GM21717 (cell line): ENCODE results near the gene CLNK.

Experiments used
- ATAC-seq: cut with Tn5 transposase; IDR thresholded peaks from one replicate; pipeline ENCODE4 v1.9.1; 2021; ENCODE audit warnings: mild to moderate bottlenecking, moderate library complexity; ENCODE audit not compliant: unreplicated experiment

The CLNK gene

GRCh38 chr4:10664408-10664807 is 20.2 kb downstream of the CLNK start:
- no peak for ATAC-seq

GRCh38 chr4:10662937-10663336 is 21.6 kb downstream of the CLNK start:
- no peak for ATAC-seq

- no peak for ATAC-seq
Measured at GRCh38 chr4:10661047-10661446, 23.5 kb downstream of the CLNK start.

- no peak for ATAC-seq
Measured at GRCh38 chr4:10659251-10659650, 25.3 kb downstream of the CLNK start.

GRCh38 chr4:10656988-10657387 is 27.6 kb downstream of the CLNK start:
- no peak for ATAC-seq

GRCh38 chr4:10656420-10656819 is 28.1 kb downstream of the CLNK start:
- ATAC-seq = no peak

- no peak for ATAC-seq
Measured at GRCh38 chr4:10655968-10656367, 28.6 kb downstream of the CLNK start.

- no peak for ATAC-seq
Measured at GRCh38 chr4:10648479-10648878, 36.1 kb downstream of the CLNK start.

- ATAC-seq = no peak
Measured at GRCh38 chr4:10647846-10648245, 36.7 kb downstream of the CLNK start.

- no peak for ATAC-seq
Measured at GRCh38 chr4:10643600-10644425, 40.8 kb downstream of the CLNK start.

GRCh38 chr4:10640561-10641201 is 43.9 kb downstream of the CLNK start:
- ATAC-seq = no peak

- ATAC-seq = no peak
Measured at GRCh38 chr4:10639664-10640063, 44.9 kb downstream of the CLNK start.

- no peak for ATAC-seq
Measured at GRCh38 chr4:10639100-10639499, 45.5 kb downstream of the CLNK start.

- ATAC-seq = no peak
Measured at GRCh38 chr4:10635091-10635490, 49.5 kb downstream of the CLNK start.

- no peak for ATAC-seq
Measured at GRCh38 chr4:10629394-10629793, 55.2 kb downstream of the CLNK start.

GRCh38 chr4:10625131-10625530 is 59.4 kb downstream of the CLNK start:
- ATAC-seq = no peak

GRCh38 chr4:10623862-10624261 is 60.7 kb downstream of the CLNK start:
- ATAC-seq = no peak

- no peak for ATAC-seq
Measured at GRCh38 chr4:10623241-10623640, 61.3 kb downstream of the CLNK start.

GRCh38 chr4:10622728-10623127 is 61.8 kb downstream of the CLNK start:
- ATAC-seq = no peak

GRCh38 chr4:10620935-10621488 is 63.6 kb downstream of the CLNK start:
- ATAC-seq = no peak

GRCh38 chr4:10619855-10620254 is 64.7 kb downstream of the CLNK start:
- ATAC-seq = no peak

GRCh38 chr4:10619220-10619619 is 65.3 kb downstream of the CLNK start:
- no peak for ATAC-seq
